ENCODE measurements around the gene C2CD2. TPM values are rescaled to one million over a fixed set of nuclear protein-coding genes. Genes with fewer than 3 reads are reported as not detected.
A peak's percentile ranks its signal among the peaks of the same experiment; 100 is the strongest.

C2CD2 gene
- total RNA-seq, 2 experiments from 2014 or later = 6.8 to 7.3 TPM

- ChIA-PET CTCF (interaction anchor here (0.7 to 4.6 kb wide), 8 partner anchors 19 to 436 kb away, joined by 3 to 20 read pairs (median 4); no protein-coding TSS in a partner anchor), POLR2A (interaction anchor here (0.7 to 1.1 kb wide), 3 partner anchors 19 to 228 kb away, joined by 3 to 4 read pairs (median 4); no protein-coding TSS in a partner anchor)
- H3K27ac Mint-ChIP-seq = no peak overlapping the region
- no peaks in the 10 kb centered on the region for H3K9me3 Mint-ChIP-seq (ENCODE audit: low read depth)
- ATAC-seq = no peak
- intact Hi-C loops (cut with DNase I, micrococcal nuclease) = no loop called here
- no peaks in the 10 kb centered on the region for H3K27me3 Mint-ChIP-seq
- no peak for DNase-seq
- peak overlapping the region; percentile 79 for H3K4me3 Mint-ChIP-seq
- H3K4me1 Mint-ChIP-seq = peaks cover 18% of the 10 kb centered on the region
- H3K36me3 Mint-ChIP-seq (ENCODE audit: low read depth) = peaks cover 5% of the 10 kb centered on the region
Observed at GRCh38 chr21:41880153-41880552, 73.7 kb downstream of the C2CD2 start.

GRCh38 chr21:41879190-41879998 lies 74.4 kb downstream of the C2CD2 start, which contains the start of gene PRDM15:
Gene PRDM15 (minus strand): TSS chr21:41879344. CDS start chr21:41860363, 18,981 bp downstream.
- Mint-ChIP-seq H3K36me3 (ENCODE audit: low read depth) (peaks cover 5% of the 10 kb centered on the region), H3K27ac (peak within 1 kb of the TSS; percentile 97), H3K4me3 (peak within 1 kb of the TSS; percentile 79), H3K4me1 (peaks cover 18% of the 10 kb centered on the region), H3K27me3 (no peaks in the 10 kb centered on the region), H3K9me3 (ENCODE audit: low read depth) (no peaks in the 10 kb centered on the region)
- ATAC-seq (peak; percentile 79), DNase-seq (peak; percentile 92)
- CTCF ChIA-PET = interaction anchor here (0.7 to 4.6 kb wide), 6 partner anchors 42 to 436 kb away, joined by 3 to 20 read pairs (median 4); no protein-coding TSS in a partner anchor
- intact Hi-C loops (cut with DNase I, micrococcal nuclease) = loop anchor here (1.0 to 5.0 kb wide), 11 partner anchors 22 to 517 kb away; partner anchors contain the start of genes MX1 (in 1 of the 2), MX2 (in 1 of the 2), RIPK4 (in 1 of the 2) and ZBTB21 (in 1 of the 2)
- POLR2A ChIA-PET = interaction anchor here (0.7 to 1.1 kb wide), 3 partner anchors 20 to 228 kb away, joined by 3 to 4 read pairs (median 4); no protein-coding TSS in a partner anchor

GRCh38 chr21:41878831-41879189 lies 75.0 kb downstream of the C2CD2 start:
- Mint-ChIP-seq H3K4me3 (peak overlapping the region; percentile 79), H3K4me1 (peaks cover 20% of the 10 kb centered on the region), H3K9me3 (ENCODE audit: low read depth) (no peaks in the 10 kb centered on the region), H3K27ac (no peak overlapping the region), H3K27me3 (no peaks in the 10 kb centered on the region), H3K36me3 (ENCODE audit: low read depth) (peaks cover 8% of the 10 kb centered on the region)
- DNase-seq (peak; percentile 89), ATAC-seq (peak; percentile 74)
- CTCF ChIA-PET = interaction anchor here (4.6 kb wide), 1 partner anchor 229 kb away, joined by 20 read pairs; no protein-coding TSS in a partner anchor
- POLR2A ChIA-PET = interaction anchor here (1.1 to 1.4 kb wide), 2 partner anchors 44 to 124 kb away, joined by 3 to 5 read pairs; no protein-coding TSS in a partner anchor
- intact Hi-C loops (cut with DNase I, micrococcal nuclease) = loop anchor here (1.0 to 5.0 kb wide), 11 partner anchors 22 to 517 kb away; partner anchors contain the start of genes MX1 (in 1 of the 2), MX2 (in 1 of the 2), RIPK4 (in 1 of the 2) and ZBTB21 (in 1 of the 2)

- DNase-seq = peak; percentile 42
- H3K9me3 Mint-ChIP-seq (ENCODE audit: low read depth) = no peaks in the 10 kb centered on the region
- no peaks in the 10 kb centered on the region for H3K27me3 Mint-ChIP-seq
- H3K4me1 Mint-ChIP-seq = peaks cover 23% of the 10 kb centered on the region
- H3K4me3 Mint-ChIP-seq = peak overlapping the region; percentile 79
- intact Hi-C loops (cut with DNase I, micrococcal nuclease) = loop anchor here (5.0 kb wide), 5 partner anchors 111 to 516 kb away; partner anchors contain the start of genes MX2 (in 1 of the 2) and RIPK4 (in 1 of the 2)
- peaks cover 12% of the 10 kb centered on the region for H3K36me3 Mint-ChIP-seq (ENCODE audit: low read depth)
- CTCF ChIA-PET = interaction anchor here (0.7 to 4.6 kb wide), 6 partner anchors 18 to 240 kb away, joined by 3 to 20 read pairs (median 4); no protein-coding TSS in a partner anchor
- POLR2A ChIA-PET = interaction anchor here (1.0 to 1.4 kb wide), 3 partner anchors 47 to 130 kb away, joined by 3 to 9 read pairs (median 5); no protein-coding TSS in a partner anchor
- peak overlapping the region; percentile 89 for H3K27ac Mint-ChIP-seq
- ATAC-seq = peak; percentile 24
Observed at GRCh38 chr21:41877901-41878830, 75.7 kb downstream of the C2CD2 start.

GRCh38 chr21:41876928-41877652 lies 76.7 kb downstream of the C2CD2 start:
- no peak for ATAC-seq
- ChIA-PET POLR2A (interaction anchor here (1.0 to 1.4 kb wide), 3 partner anchors 49 to 131 kb away, joined by 3 to 9 read pairs (median 5); no protein-coding TSS in a partner anchor), CTCF (interaction anchor here (0.7 to 4.6 kb wide), 5 partner anchors 110 to 241 kb away, joined by 3 to 20 read pairs (median 3); no protein-coding TSS in a partner anchor)
- Mint-ChIP-seq H3K4me3 (peak overlapping the region; percentile 79), H3K4me1 (peaks cover 23% of the 10 kb centered on the region), H3K36me3 (ENCODE audit: low read depth) (peaks cover 12% of the 10 kb centered on the region), H3K27ac (no peak overlapping the region), H3K27me3 (no peaks in the 10 kb centered on the region), H3K9me3 (ENCODE audit: low read depth) (no peaks in the 10 kb centered on the region)
- intact Hi-C loops (cut with DNase I, micrococcal nuclease) = loop anchor here (5.0 kb wide), 5 partner anchors 110 to 515 kb away; partner anchors contain the start of genes MX2 (in 1 of the 2) and RIPK4 (in 1 of the 2)
- peak; percentile 25 for DNase-seq

- no peak for ATAC-seq
- Mint-ChIP-seq H3K36me3 (ENCODE audit: low read depth) (peaks cover 12% of the 10 kb centered on the region), H3K9me3 (ENCODE audit: low read depth) (no peaks in the 10 kb centered on the region), H3K27me3 (no peaks in the 10 kb centered on the region), H3K4me1 (peaks cover 23% of the 10 kb centered on the region), H3K27ac (no peak overlapping the region), H3K4me3 (no peak overlapping the region)
- ChIA-PET CTCF (interaction anchor here (0.6 to 4.6 kb wide), 2 partner anchors 232 to 253 kb away, joined by 3 to 20 read pairs; no protein-coding TSS in a partner anchor), POLR2A (interaction anchor here (0.6 kb wide), 1 partner anchor 216 kb away, joined by 3 read pairs; no protein-coding TSS in a partner anchor)
- no peak for DNase-seq
- intact Hi-C loops (cut with DNase I, micrococcal nuclease) = loop anchor here (5.0 kb wide), 5 partner anchors 109 to 514 kb away; partner anchors contain the start of genes MX2 (in 1 of the 2) and RIPK4 (in 1 of the 2)
Observed at GRCh38 chr21:41876396-41876795, 77.4 kb downstream of the C2CD2 start.

- Mint-ChIP-seq H3K4me1 (peaks cover 23% of the 10 kb centered on the region), H3K9me3 (ENCODE audit: low read depth) (no peaks in the 10 kb centered on the region), H3K36me3 (ENCODE audit: low read depth) (peaks cover 12% of the 10 kb centered on the region), H3K4me3 (no peak overlapping the region), H3K27ac (no peak overlapping the region), H3K27me3 (no peaks in the 10 kb centered on the region)
- ATAC-seq (no peak), DNase-seq (no peak)
- intact Hi-C loops (cut with DNase I, micrococcal nuclease) = loop anchor here (5.0 kb wide), 5 partner anchors 108 to 513 kb away; partner anchors contain the start of genes MX2 (in 1 of the 2) and RIPK4 (in 1 of the 2)
- ChIA-PET CTCF (no interaction called here), POLR2A (no interaction called here)
Observed at GRCh38 chr21:41875086-41875485, 78.7 kb downstream of the C2CD2 start.

- H3K36me3 Mint-ChIP-seq (ENCODE audit: low read depth) = peaks cover 14% of the 10 kb centered on the region
- H3K27me3 Mint-ChIP-seq = no peaks in the 10 kb centered on the region
- ChIA-PET POLR2A (no interaction called here), CTCF (no interaction called here)
- no peak overlapping the region for H3K4me3 Mint-ChIP-seq
- H3K9me3 Mint-ChIP-seq (ENCODE audit: low read depth) = no peaks in the 10 kb centered on the region
- H3K4me1 Mint-ChIP-seq = peaks cover 23% of the 10 kb centered on the region
- no peak overlapping the region for H3K27ac Mint-ChIP-seq
- intact Hi-C loops (cut with DNase I, micrococcal nuclease) = loop anchor here (5.0 kb wide), 5 partner anchors 107 to 512 kb away; partner anchors contain the start of genes MX2 (in 1 of the 2) and RIPK4 (in 1 of the 2)
- DNase-seq (no peak), ATAC-seq (no peak)
Observed at GRCh38 chr21:41874611-41875010, 79.2 kb downstream of the C2CD2 start.

GRCh38 chr21:41873426-41873825 lies 80.4 kb downstream of the C2CD2 start:
- peaks cover 23% of the 10 kb centered on the region for H3K4me1 Mint-ChIP-seq
- no peaks in the 10 kb centered on the region for H3K9me3 Mint-ChIP-seq (ENCODE audit: low read depth)
- intact Hi-C loops (cut with DNase I, micrococcal nuclease) = no loop called here
- no peak overlapping the region for H3K27ac Mint-ChIP-seq
- ChIA-PET CTCF (interaction anchor here (1.0 kb wide), 1 partner anchor 437 kb away, joined by 3 read pairs; no protein-coding TSS in a partner anchor), POLR2A (no interaction called here)
- H3K4me3 Mint-ChIP-seq = no peak overlapping the region
- no peaks in the 10 kb centered on the region for H3K27me3 Mint-ChIP-seq
- ATAC-seq = no peak
- peaks cover 14% of the 10 kb centered on the region for H3K36me3 Mint-ChIP-seq (ENCODE audit: low read depth)
- DNase-seq = no peak
